Right lobe of liver (tissue), 4 donors: Measurements from ENCODE around the gene EMILIN2.

Source experiments
- CTCF ChIP-seq, 4 donors: fragments of 200-600 bp in 3 of 4; fragments of 450-650 bp in 1 of 4; IDR thresholded peaks; one replicate each; pipeline versions ENCODE4 v1.5.1 to v1.8.0; 2016 to 2022; ENCODE audit warnings: antibody characterized with exemption in 4 of 4, mild to moderate bottlenecking in 2 of 4
- POLR2A ChIP-seq: fragments of 450-650 bp; IDR thresholded peaks from one replicate; pipeline ENCODE4 v1.6.1; 2017; ENCODE audit warnings: antibody characterized with exemption, mild to moderate bottlenecking
- donor health status: DM: no; HTN: no; CAD: no.
- donor health status: DM: no; HTN: no; CAD: no.
- donor health status: DM: no; HTN: yes; CAD: no.

GRCh38 chr18:2923464-2923863, 76.7 kb downstream of the EMILIN2 start:
- no peak for TF ChIP-seq CTCF (IDR thresholded peaks at IDR 0.05)
- no peak for TF ChIP-seq POLR2A
